Right lobe of liver (tissue), 6 donors: Measurements from ENCODE around the gene SLC1A2. TPM values are rescaled to one million over a fixed set of nuclear protein-coding genes. Genes with fewer than 3 reads are reported as not detected.

Source experiments
- ATAC-seq, 4 donors: fragments of 200-7000 bp; cut with Tn5 transposase; one replicate each; pipeline ENCODE4 v1.9.1; 2020; ENCODE audit warnings: mild to moderate bottlenecking in 4 of 4, moderate library complexity in 4 of 4
- DNase-seq, 3 donors: peaks; one replicate each; pipeline ENCODE4 v3.0.0-alpha.2; 2020
- H3K27ac ChIP-seq, 3 donors: fragments of 200-600 bp; one replicate each; pipeline ENCODE4 v1.8.0; 2022
- H3K27me3 ChIP-seq, 2 donors: fragments of 200-600 bp; one replicate each; pipeline ENCODE4 v1.8.0; 2022
- H3K36me3 ChIP-seq, 4 donors: fragments of 200-600 bp; sonication (generic) in 1 of 4; one replicate each; pipeline versions ENCODE4 v1.5.1 to v1.8.0; 2017 to 2022; ENCODE audit warnings: control low read depth in 1 of 4
- H3K4me1 ChIP-seq, 4 donors: fragments of 200-600 bp; sonication (generic) in 1 of 4; one replicate each; pipeline versions ENCODE4 v1.5.1 to v1.8.0; 2017 to 2022; ENCODE audit warnings: control low read depth in 1 of 4
- H3K4me3 ChIP-seq, 3 donors: fragments of 200-600 bp; one replicate each; pipeline ENCODE4 v1.8.0; 2022
- H3K9me3 ChIP-seq, 4 donors: fragments of 200-600 bp; sonication (generic) in 1 of 4; one replicate each; pipeline versions ENCODE4 v1.5.1 to v1.8.0; 2017 to 2022; ENCODE audit warnings: control low read depth in 1 of 4
- CTCF ChIP-seq, 4 donors: fragments of 200-600 bp in 3 of 4; fragments of 450-650 bp in 1 of 4; IDR thresholded peaks; one replicate each; pipeline versions ENCODE4 v1.5.1 to v1.8.0; 2016 to 2022; ENCODE audit warnings: antibody characterized with exemption in 4 of 4, mild to moderate bottlenecking in 2 of 4
- POLR2A ChIP-seq: fragments of 450-650 bp; IDR thresholded peaks from one replicate; pipeline ENCODE4 v1.6.1; 2017; ENCODE audit warnings: antibody characterized with exemption, mild to moderate bottlenecking
- WGBS: methylation state at CpG from one replicate; pipeline ENCODE4 v1.1.6; 2018; ENCODE audit warnings: low coverage, low lambda C conversion rate; ENCODE audit not compliant: insufficient coverage; ENCODE audit errors: missing lambda C conversion rate; 5-methylcytosine and 5-hydroxymethylcytosine counted together
- intact Hi-C, 2 donors: fragments of 100-400 bp; cut with DNase I; formaldehyde crosslinking; loops; one replicate each; pipeline versions ENCODE4 v1.11.2 to v1.14.1; 2022
- total RNA-seq, 6 experiments: library from RNA; depleted of rRNA in 2 of 6; stranded (reverse); fragments of >200 nt in 2 of 6; fragmentation: NEBNext Ultra II Directional in 3 of 6; extraction: Animal tissue kit (Norgen Biotek cat#: 25700) in 3 of 6; gene quantifications; one replicate each; pipeline versions ENCODE4 v1.1.0 to v1.2.4, GENCODE V29; 2016 to 2023
- donor health status: DM: no; HTN: yes; CAD: no.
- donor health status: DM: no; HTN: no; CAD: no.
- donor health status: DM: no; HTN: no; CAD: no.
- donor health status: DM: no; HTN: yes; CAD: no.
- donor health status: DM: no; HTN: yes; CAD: no.

Gene SLC1A2
- total RNA-seq, 6 experiments from 2014 or later, result 7.6 to 87.4 (median 13.3) TPM

DNA sequence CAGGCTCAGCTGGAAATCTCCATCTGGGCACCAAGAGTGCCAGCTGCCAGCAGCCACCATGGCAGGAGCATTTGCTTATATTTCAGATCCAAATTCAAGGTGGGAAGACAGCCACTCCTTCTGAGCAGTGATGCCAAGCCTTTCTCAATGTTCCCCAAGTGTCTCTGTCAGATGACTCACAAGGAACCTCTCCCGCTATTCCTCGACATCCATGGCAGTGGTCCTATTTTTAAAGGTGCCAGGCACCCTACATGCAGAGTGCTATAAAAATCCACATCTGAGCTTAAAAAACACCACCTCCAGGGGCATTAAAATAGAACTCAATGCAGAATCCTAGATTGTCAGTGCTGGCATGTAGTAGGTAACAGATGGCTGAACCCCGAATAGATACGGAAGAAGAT, 112.1 kb downstream of the SLC1A2 start:
- no peak overlapping the region for H3K4me3 ChIP-seq
- H3K36me3 ChIP-seq, result peaks cover 0 to 42% (median 0%) of the 10 kb centered on the region in 4 donors
- no peaks in the 10 kb centered on the region for H3K9me3 ChIP-seq
- no peaks in the 10 kb centered on the region for H3K27me3 ChIP-seq
- TF ChIP-seq POLR2A, result no peak
- TF ChIP-seq CTCF (IDR thresholded peaks at IDR 0.05), result no peak
- H3K4me1 ChIP-seq, result peaks cover 0 to 31% (median 8%) of the 10 kb centered on the region in 4 donors
- WGBS, result 94% methylated on average over 2 of the region's 4 CpGs
- H3K27ac ChIP-seq, result no peak overlapping the region
- ATAC-seq (no peak), DNase-seq (no peak)
- intact Hi-C loops, result no loop called here

DNA sequence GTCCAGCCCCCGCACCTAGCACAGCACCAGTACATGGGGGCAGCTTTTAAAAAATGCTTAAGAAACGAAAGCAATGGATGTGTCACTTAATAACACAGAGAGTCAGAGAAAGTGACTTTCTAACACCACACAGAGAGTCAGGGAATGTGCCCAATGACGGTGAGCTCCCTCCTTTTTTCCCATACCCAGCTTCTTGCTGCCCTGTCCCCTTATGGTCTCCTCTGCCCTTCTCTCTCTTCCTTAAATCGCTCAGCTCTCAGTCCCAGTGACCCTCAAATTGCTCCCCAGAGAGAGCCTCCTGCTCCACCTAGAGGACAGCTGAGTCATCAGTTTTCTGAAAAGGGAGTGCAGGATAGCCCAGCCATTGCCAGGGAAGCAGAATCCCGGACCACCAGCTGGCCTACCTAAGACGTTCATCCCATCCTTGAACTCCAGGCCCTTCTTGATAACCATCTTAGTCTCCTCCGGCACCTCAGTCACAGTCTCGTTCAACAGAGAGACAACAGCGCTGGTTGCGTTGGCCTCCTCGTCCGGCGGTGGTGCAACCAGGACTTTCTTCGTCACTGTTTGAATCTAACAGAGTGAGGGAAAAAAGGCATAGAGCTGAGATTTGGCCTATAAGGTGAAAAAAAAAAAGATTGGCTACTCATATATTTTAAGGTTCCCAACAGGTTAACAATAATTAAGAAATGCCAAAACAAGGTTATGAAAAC, 113.5 kb downstream of the SLC1A2 start:
- TF ChIP-seq CTCF (IDR thresholded peaks at IDR 0.05), result peak in 2 of 4 donors; percentile 14 to 36
- no peak for TF ChIP-seq POLR2A
- intact Hi-C loops, result no loop called here
- Histone ChIP-seq H3K9me3 (no peaks in the 10 kb centered on the region), H3K27me3 (no peaks in the 10 kb centered on the region), H3K36me3 (peaks cover 0 to 33% (median 0%) of the 10 kb centered on the region in 4 donors), H3K4me1 (peaks cover 0 to 31% (median 8%) of the 10 kb centered on the region in 4 donors), H3K4me3 (no peak overlapping the region), H3K27ac (peak overlapping the region in 1 of 3 donors; percentile 96)
- 76% methylated on average over 13 of the region's 14 CpGs for WGBS
- no peak for DNase-seq
- peak in 1 of 4 donors; percentile 8 for ATAC-seq

GRCh38 chr11:35304900-35305460, 114.4 kb downstream of the SLC1A2 start:
- Histone ChIP-seq H3K27me3 (no peaks in the 10 kb centered on the region), H3K4me3 (no peak overlapping the region), H3K27ac (peak overlapping the region; percentile 88 to 96 (median 90)), H3K9me3 (no peaks in the 10 kb centered on the region), H3K36me3 (peaks cover 0 to 28% (median 0%) of the 10 kb centered on the region in 4 donors), H3K4me1 (peaks cover 0 to 31% (median 8%) of the 10 kb centered on the region in 4 donors)
- TF ChIP-seq CTCF (IDR thresholded peaks at IDR 0.05), result no peak
- no peak for TF ChIP-seq POLR2A
- ATAC-seq, result no peak
- WGBS, result 66% methylated on average over 5 of the region's 5 CpGs
- intact Hi-C loops, result no loop called here
- no peak for DNase-seq

- peak in 1 of 3 donors; percentile 65 for DNase-seq
- peak; percentile 81 to 89 (median 86) for ATAC-seq
Observed at GRCh38 chr11:35304386-35304775, 115.0 kb downstream of the SLC1A2 start.

More at GRCh38 chr11:35304386-35304775, 115.0 kb downstream of the SLC1A2 start:
- no peak overlapping the region for H3K4me3 ChIP-seq
- peaks cover 0 to 27% (median 0%) of the 10 kb centered on the region in 4 donors for H3K36me3 ChIP-seq
- peaks cover 0 to 31% (median 8%) of the 10 kb centered on the region in 4 donors for H3K4me1 ChIP-seq
- no peaks in the 10 kb centered on the region for H3K9me3 ChIP-seq
- no peaks in the 10 kb centered on the region for H3K27me3 ChIP-seq
- intact Hi-C loops, result no loop called here
- H3K27ac ChIP-seq, result peak overlapping the region; percentile 88 to 96 (median 90)
- 17% methylated on average over 2 of the region's 2 CpGs for WGBS
- no peak for TF ChIP-seq POLR2A
- no peak for TF ChIP-seq CTCF (IDR thresholded peaks at IDR 0.05)
